ENCODE data around the gene MAPK8IP1.

DNA sequence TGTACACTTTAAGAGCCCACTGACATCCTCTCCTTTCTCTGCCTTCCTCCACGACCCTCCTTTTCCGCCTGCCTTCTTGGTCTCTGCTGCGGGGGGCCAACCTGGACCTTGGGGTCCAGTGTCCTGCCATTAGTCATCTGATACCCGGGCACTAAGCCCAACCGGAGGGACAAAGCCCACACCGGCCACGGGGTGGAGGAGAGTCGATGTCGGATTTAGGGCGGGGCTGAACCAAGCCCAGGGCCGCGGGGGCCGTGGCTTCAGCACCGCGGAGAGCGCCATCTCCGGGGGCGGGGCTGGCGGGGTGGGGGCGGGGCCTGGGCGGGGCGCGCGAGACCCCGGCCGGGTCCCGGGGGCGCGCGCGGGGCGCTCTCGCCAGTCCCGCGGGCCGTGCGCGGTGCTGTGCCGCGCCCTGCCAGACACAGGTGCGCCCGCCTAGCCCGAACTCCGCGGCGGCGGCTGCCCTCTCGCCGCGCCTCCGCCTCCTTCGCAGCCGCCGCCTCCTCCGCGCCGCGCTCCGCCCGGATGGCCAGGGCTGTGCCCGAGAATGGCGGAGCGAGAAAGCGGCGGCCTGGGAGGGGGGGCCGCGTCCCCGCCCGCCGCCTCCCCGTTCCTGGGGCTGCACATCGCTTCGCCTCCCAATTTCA is at the start of gene MAPK8IP1:
- TF ChIP-seq POLR2AphosphoS5 (IDR thresholded peaks at IDR 0.05; ENCODE audit: insufficient read depth, low read depth, low read length): no peak
- TF ChIP-seq, protein P1, sequence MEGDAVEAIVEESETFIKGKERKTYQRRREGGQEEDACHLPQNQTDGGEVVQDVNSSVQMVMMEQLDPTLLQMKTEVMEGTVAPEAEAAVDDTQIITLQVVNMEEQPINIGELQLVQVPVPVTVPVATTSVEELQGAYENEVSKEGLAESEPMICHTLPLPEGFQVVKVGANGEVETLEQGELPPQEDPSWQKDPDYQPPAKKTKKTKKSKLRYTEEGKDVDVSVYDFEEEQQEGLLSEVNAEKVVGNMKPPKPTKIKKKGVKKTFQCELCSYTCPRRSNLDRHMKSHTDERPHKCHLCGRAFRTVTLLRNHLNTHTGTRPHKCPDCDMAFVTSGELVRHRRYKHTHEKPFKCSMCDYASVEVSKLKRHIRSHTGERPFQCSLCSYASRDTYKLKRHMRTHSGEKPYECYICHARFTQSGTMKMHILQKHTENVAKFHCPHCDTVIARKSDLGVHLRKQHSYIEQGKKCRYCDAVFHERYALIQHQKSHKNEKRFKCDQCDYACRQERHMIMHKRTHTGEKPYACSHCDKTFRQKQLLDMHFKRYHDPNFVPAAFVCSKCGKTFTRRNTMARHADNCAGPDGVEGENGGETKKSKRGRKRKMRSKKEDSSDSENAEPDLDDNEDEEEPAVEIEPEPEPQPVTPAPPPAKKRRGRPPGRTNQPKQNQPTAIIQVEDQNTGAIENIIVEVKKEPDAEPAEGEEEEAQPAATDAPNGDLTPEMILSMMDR (IDR thresholded peaks at IDR 0.05; ENCODE audit: extremely low read depth in 1 of 2, insufficient read depth in 1 of 2, low read depth in 1 of 2, low read length in 2 of 2): no peak
- TF ChIP-seq POLR2A (IDR thresholded peaks at IDR 0.05; ENCODE audit: low read depth, low read length): no peak
- TF ChIP-seq GATA2 (IDR thresholded peaks at IDR 0.05; ENCODE audit: insufficient read depth, insufficient read length, low read depth, low read length): no peak
- TF ChIP-seq JUN (IDR thresholded peaks at IDR 0.05; ENCODE audit: borderline replicate concordance, insufficient read depth, insufficient read length, low read depth): no peak
- no peak for TF ChIP-seq EZH2 (IDR thresholded peaks at IDR 0.05; ENCODE audit: borderline replicate concordance, low read depth, low read length, severe bottlenecking)
- TF ChIP-seq, protein P2, sequence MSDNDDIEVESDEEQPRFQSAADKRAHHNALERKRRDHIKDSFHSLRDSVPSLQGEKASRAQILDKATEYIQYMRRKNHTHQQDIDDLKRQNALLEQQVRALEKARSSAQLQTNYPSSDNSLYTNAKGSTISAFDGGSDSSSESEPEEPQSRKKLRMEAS (IDR thresholded peaks at IDR 0.05; ENCODE audit: insufficient read depth, insufficient read length): no peak
- TF ChIP-seq FOS (IDR thresholded peaks at IDR 0.05; ENCODE audit: borderline replicate concordance, insufficient read depth, low read length): no peak
- no peak for TF ChIP-seq MYC (IDR thresholded peaks at IDR 0.05; ENCODE audit: low read depth, low read length)
